PFSK-1 (cell line): ENCODE results near the gene SON.

Experiments
- POLR2AphosphoS5 ChIP-seq: IDR thresholded peaks from 2 replicates; pipeline ENCODE4 v1.6.1; 2012; ENCODE audit warnings: low read depth, mild to moderate bottlenecking, control low read depth, low read length, moderate library complexity
- REST ChIP-seq, 2 experiments: IDR thresholded peaks; 2 replicates each; pipeline versions ENCODE4 v1.6.1 to v1.8.0; 2011 to 2012; ENCODE audit warnings: low read depth in 2 of 2, low read length in 2 of 2, control low read depth in 1 of 2, inconsistent platforms in 1 of 2, mild to moderate bottlenecking in 1 of 2, moderate library complexity in 1 of 2; ENCODE audit not compliant: insufficient read depth in 1 of 2
- SIN3A ChIP-seq: IDR thresholded peaks from 2 replicates; pipeline ENCODE4 v1.6.1; 2012; ENCODE audit warnings: mild to moderate bottlenecking, low read length, moderate library complexity, borderline replicate concordance; ENCODE audit not compliant: insufficient read depth
- TAF1 ChIP-seq: IDR thresholded peaks from 2 replicates; pipeline ENCODE4 v1.6.1; 2012; ENCODE audit warnings: low read length, control low read depth, borderline replicate concordance; ENCODE audit not compliant: insufficient read depth

DNA sequence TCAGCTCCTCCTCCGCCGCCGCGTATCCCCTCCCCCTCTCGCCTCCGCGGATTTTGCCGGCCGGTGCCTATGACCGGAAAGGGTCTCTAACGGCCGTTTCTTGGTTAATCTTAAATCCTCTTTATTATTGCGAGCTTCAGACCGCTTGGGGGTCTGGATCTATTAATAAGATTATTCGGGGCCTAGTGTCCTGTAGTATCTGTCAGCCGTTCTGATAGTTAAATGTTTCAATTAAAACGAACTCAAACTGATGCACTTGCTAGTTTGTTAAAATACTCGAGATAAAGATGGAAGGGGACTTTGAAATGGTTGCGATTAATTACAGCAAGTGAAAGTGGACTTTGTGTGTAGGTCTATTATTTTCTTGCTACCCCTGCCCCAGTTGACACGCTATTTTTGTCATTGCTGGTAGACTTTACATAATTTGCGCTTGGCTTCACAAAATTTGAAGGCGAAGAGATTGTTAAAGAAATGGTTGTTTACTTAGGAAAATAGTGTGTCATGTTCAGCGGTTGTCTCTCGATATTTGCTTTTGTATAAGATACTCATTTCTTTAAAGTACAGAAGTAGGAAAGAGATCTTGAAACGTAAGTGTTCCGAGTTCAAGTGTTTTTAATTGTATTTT lies 779 bp downstream of the SON start:
- TF ChIP-seq REST (IDR thresholded peaks at IDR 0.05; ENCODE audit: insufficient read depth in 1 of 2, low read depth in 2 of 2, low read length in 2 of 2) = no peak
- TF ChIP-seq POLR2AphosphoS5 = no peak
- TF ChIP-seq TAF1 = no peak
- TF ChIP-seq SIN3A = no peak
